HG02798 (cell line): ENCODE results near the gene CXCL14.
"Not testable (repeated sequence)": the region's sequence is repeated elsewhere in the genome, so short reads cannot be mapped to it uniquely, and the experiment has no call there.

Experiments used
- ATAC-seq: cut with Tn5 transposase; IDR thresholded peaks from one replicate; pipeline ENCODE4 v1.9.1; 2021; ENCODE audit warnings: mild to moderate bottlenecking; ENCODE audit not compliant: unreplicated experiment, poor library complexity

CXCL14 gene

DNA sequence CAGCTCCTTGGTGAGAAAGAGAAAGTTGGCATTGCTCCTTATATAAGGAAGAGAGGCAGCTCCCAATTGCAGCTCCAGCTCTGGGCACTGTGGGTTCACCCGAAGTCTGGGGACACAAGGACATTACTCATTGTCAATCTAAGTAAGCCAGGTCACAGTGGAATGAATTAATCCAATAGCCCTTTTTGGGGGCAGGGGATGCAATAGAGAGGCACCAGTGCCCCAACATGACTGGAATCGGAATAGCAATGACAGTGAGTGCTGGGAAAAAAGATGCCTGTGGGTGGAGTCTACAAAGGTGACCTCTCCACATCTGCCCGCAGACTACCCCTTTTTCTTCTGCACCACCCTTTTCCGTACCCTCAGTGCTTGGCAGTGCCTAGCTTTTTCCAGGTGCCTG lies 31.9 kb downstream of the CXCL14 start:
- ATAC-seq, result no peak

- no peak for ATAC-seq
Measured at GRCh38 chr5:135546101-135546500, 32.7 kb downstream of the CXCL14 start.

DNA sequence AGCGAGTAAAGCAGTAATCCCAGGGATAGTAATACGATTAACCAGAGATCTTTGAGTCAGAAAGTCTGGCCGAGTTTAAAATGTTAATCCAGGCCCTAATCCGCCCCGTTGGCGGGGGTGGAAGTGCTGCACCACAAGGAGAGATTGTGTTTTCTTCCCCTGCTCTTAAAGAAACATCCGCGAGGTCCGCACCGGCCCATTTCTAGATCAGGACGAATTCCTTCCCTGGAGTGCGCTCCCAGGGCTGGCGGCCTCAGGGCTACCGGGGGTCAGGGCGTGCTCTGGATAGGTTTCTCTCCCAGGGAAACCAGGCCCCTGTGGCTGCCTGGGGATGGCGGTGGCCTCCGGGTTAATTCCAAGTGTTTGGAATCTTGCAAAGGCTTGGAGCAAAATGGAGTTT lies 33.7 kb downstream of the CXCL14 start:
- ATAC-seq, result no peak

DNA sequence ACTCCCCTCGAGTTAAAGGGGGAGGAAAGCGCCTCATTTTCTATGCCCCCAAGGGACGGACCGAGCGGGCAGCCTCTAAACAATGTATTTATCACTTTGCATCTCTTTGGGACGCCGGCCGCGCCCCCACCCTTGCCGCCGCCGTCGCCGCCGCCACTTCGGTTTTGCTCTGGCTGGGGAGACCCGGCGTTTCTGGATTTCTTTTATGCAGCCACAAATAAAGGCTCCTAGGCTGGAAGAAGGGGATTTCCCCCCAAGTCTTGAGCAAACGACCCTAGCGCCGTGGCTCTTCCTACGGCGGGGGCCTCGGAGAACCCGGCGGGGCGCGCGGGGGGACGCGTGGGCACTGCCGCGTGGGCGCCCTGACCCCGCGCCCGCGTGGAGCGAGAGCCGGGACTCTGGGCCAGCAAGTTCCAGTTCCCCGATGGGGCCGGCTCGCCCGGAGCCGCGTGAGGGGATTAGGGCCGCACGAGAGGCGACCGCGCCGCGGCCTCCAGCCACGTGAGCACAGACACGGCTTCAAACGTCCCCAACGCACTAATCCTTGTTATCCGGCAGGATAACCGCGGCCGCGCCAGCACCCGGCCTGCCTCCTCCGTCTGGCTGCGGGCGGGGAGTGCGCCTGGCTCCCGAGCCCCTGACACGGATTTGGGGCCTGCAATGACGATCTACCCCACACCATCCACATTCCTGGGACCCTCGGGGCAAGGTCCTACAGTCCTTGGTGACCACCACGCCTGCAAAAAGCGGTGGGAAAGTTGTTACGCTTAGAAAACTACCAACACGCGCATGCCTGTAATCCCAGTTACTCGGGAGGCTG lies 35.1 kb downstream of the CXCL14 start:
- ATAC-seq, result no peak

DNA sequence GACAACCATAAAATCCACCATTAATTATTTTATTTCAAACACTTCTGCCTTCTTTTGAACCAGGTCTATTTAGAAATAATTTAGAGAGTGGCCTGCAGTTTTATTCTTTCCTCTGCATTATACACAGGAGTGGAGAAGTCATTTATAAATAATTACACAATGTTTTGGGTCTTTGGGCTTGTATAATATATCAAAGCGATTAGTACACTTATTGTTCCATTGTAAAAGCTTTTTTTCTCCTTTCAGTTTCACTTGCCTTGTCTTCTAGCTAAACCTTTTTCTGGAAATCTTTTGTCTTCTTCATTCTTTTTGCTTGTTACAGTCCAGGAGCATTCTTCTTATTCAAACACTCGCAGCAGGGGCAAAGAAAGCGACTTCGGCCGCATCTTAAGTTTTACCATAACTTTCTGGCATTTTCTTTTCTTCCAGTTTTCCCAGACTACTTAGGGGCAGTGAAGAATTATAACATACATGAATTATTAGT lies 35.7 kb downstream of the CXCL14 start:
- no peak for ATAC-seq

GRCh38 chr5:135541807-135542502 lies 36.8 kb downstream of the CXCL14 start:
- ATAC-seq, result no peak

GRCh38 chr5:135539430-135540005 lies 39.3 kb downstream of the CXCL14 start:
- no peak for ATAC-seq

- no peak for ATAC-seq
Measured at GRCh38 chr5:135538261-135538660, 40.5 kb downstream of the CXCL14 start.

GRCh38 chr5:135537745-135538144 lies 41.0 kb downstream of the CXCL14 start:
- no peak for ATAC-seq

GRCh38 chr5:135537271-135537670 lies 41.5 kb downstream of the CXCL14 start:
- no peak for ATAC-seq

- ATAC-seq, result no peak
Measured at GRCh38 chr5:135535820-135536801, 42.7 kb downstream of the CXCL14 start, which contains the start of gene NEUROG1. NEUROG1 (minus strand) TSS chr5:135535964; CDS start chr5:135535690, 274 bp downstream.

DNA sequence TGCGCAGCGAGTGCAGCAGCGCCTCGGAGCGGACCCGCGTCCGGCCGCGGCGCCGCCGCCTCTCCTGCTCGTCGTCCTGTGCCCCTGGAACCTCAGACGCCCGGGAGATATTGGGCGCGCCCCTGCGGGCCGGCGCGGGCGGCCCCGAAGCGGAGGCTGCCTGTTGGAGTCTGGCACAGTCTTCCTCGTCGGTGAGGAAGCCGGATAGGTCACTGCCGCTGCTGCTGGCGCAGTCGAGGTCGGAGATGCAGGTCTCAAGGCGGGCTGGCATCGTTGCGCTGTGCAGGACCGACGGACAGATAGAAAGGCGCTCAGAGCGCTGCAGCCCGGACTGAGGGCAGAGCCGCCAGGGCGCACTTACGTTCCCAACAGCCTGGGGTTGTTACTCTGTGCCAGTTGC lies 43.4 kb downstream of the CXCL14 start:
- ATAC-seq, result no peak

DNA sequence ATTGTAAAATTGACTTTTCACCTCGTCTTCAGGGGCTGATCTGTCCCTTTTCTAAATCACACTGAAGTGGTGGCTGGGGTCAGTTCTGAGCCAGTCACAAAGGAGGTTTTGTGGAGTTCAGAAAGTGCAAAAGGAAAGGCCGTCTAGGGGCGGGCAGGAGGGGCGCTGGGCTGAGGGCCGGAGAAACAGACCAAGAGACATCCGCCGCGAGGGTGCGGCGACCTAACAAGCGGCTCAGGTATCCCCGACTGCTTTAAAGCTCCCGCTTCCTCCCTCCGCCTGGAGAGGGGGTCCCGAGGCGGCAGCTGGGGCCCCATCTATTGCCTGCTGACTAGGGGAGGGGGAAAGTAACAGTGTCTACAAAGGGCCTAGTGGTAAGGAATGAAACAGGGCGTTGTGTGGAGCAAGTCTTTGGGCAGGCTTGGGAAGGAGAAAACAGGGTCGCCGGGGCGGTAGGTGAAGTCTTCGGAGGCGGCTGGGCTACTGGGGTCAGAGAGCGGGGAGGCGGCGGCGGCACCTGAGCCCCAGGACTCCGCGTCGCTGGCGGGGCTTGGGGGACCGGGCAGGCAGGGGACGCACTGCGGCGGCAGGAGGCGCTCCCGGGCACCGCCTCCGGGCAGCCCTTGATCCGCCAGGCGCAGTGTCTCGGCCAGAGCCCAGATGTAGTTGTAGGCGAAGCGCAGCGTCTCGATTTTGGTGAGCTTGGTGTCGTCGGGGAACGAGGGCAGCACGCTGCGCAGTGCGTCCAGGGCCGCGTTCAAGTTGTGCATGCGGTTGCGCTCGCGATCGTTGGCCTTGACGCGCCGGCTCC lies 44.0 kb downstream of the CXCL14 start:
- no peak for ATAC-seq

DNA sequence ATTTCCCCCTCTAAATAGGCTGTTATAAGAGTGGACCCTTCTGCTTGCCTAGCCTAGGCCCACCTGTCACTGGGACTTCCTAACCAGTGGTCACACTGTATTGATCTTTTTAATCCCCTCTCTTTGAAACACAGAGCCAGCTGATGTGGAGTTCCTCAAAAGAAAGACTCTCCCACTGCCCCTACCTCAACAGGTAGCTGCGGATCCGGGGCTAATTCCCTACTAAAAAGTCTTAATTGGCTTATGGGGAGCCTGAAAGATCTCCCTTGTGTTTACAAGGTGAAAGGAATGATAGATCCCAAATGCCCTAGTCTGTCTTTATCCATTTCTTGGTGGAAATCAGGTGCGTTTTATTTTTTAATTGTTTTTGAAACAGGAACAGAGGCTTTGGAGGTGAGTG lies 45.0 kb downstream of the CXCL14 start:
- ATAC-seq, result no peak

GRCh38 chr5:135533334-135533733 lies 45.5 kb downstream of the CXCL14 start:
- ATAC-seq, result no peak

DNA sequence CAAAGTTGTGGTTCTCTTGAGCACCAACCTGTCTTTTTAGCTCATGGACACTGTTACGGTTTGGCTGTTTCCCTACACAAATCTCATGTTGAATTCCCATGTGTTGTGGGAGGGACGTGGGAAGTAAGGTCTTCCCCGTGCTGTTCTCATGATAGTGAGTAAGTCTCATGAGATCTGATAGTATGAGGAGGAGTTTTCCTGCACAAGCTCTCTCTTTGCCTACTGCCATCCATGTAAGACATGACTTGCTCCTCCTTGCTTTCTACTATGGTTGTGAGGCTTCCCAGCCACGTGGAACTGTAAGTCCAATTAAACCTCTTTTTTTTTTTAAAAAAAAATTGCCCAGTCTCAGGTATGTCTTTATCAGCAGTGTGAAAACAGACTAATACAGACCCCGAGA lies 49.2 kb downstream of the CXCL14 start:
- not testable (repeated sequence) for ATAC-seq

DNA sequence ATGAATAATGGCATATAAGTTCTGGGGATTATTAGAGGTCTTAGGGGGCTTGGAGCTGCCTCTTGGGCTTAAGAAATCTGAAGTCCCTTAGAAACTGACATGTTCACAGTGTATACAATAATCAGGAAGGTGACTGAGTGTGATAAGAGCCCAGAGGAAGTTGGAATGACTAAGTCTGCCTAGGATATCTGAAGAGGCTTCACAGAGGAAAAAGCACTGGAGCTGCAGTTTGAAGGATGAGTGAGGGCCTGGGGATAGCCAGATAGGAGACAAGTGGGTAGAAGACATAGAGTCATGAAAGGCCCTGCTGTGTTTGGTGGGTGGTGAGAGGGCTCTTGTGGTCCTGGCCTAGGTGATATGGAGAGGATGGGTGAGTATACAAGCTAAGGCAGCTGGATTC lies 51.9 kb downstream of the CXCL14 start:
- ATAC-seq, result no peak

- ATAC-seq, result no peak
Measured at GRCh38 chr5:135521964-135522363, 56.8 kb downstream of the CXCL14 start.
